ENCODE data around the gene RPS27L. TPM values are rescaled to one million over a fixed set of nuclear protein-coding genes. Genes with fewer than 3 reads are reported as not detected.
A peak's percentile ranks its signal among the peaks of the same experiment; 100 is the strongest.

The RPS27L gene
- total and polyA plus RNA-seq, 5 donors from 2014 or later: 94.0 to 422 (median 287) TPM

- ATAC-seq (ENCODE audit: low read depth in 2 of 2): no peak
- H3K36me3 ChIP-seq (ENCODE audit: control insufficient read depth, insufficient read depth, low read length): peaks cover 17% of the 10 kb centered on the region
- Mint-ChIP-seq H3K4me1 (peaks cover 19 to 41% (median 30%) of the 10 kb centered on the region in 4 donors), H3K4me3 (peak overlapping the region; percentile 84 to 100 (median 100)), H3K9me3 (peaks cover 0 to 2% (median 0%) of the 10 kb centered on the region in 7 donors), H3K27me3 (no peaks in the 10 kb centered on the region), H3K36me3 (peaks cover 12% of the 10 kb centered on the region), H3K27ac (peak overlapping the region in 2 of 3 donors; percentile 43 to 71)
- H3K27ac ChIP-seq (ENCODE audit: insufficient read depth, low read length, poor library complexity, severe bottlenecking): no peak overlapping the region
- no peaks in the 10 kb centered on the region for H3K27me3 ChIP-seq (ENCODE audit: control insufficient read depth, insufficient read depth, low read length)
- no peak for DNase-seq
- H3K9me3 ChIP-seq (ENCODE audit: control insufficient read depth in 2 of 2, low read length in 2 of 2): no peaks in the 10 kb centered on the region
- peak overlapping the region; percentile 93 for H3K4me3 ChIP-seq (ENCODE audit: low read depth, low read length)
- peaks cover 17% of the 10 kb centered on the region for H3K4me1 ChIP-seq (ENCODE audit: control insufficient read depth, insufficient read depth, low read length, poor library complexity, severe bottlenecking)
These were observed 1.8 kb downstream of the RPS27L start for GRCh38 chr15:63155486-63155885.

GRCh38 chr15:63151665-63152064 lies 5.6 kb downstream of the RPS27L start:
- Mint-ChIP-seq H3K36me3 (peaks cover 26% of the 10 kb centered on the region), H3K27me3 (no peaks in the 10 kb centered on the region), H3K4me1 (peaks cover 23 to 37% (median 34%) of the 10 kb centered on the region in 4 donors), H3K9me3 (no peaks in the 10 kb centered on the region), H3K4me3 (no peak overlapping the region), H3K27ac (no peak overlapping the region)
- peaks cover 11% of the 10 kb centered on the region for H3K4me1 ChIP-seq (ENCODE audit: control insufficient read depth, insufficient read depth, low read length, poor library complexity, severe bottlenecking)
- ATAC-seq (ENCODE audit: low read depth in 2 of 2) (no peak), DNase-seq (no peak)
- H3K27me3 ChIP-seq (ENCODE audit: control insufficient read depth, insufficient read depth, low read length): no peaks in the 10 kb centered on the region
- no peaks in the 10 kb centered on the region for H3K9me3 ChIP-seq (ENCODE audit: control insufficient read depth in 2 of 2, low read length in 2 of 2)
- H3K36me3 ChIP-seq (ENCODE audit: control insufficient read depth, insufficient read depth, low read length): peaks cover 26% of the 10 kb centered on the region
- H3K4me3 ChIP-seq (ENCODE audit: low read depth, low read length): no peak overlapping the region
- no peak overlapping the region for H3K27ac ChIP-seq (ENCODE audit: insufficient read depth, low read length, poor library complexity, severe bottlenecking)

GRCh38 chr15:63146684-63147083 lies 10.6 kb downstream of the RPS27L start:
- DNase-seq: no peak
- peaks cover 40% of the 10 kb centered on the region for H3K36me3 Mint-ChIP-seq
- no peak for ATAC-seq (ENCODE audit: low read depth in 2 of 2)
- H3K27me3 ChIP-seq (ENCODE audit: control insufficient read depth, insufficient read depth, low read length): no peaks in the 10 kb centered on the region
- no peaks in the 10 kb centered on the region for H3K27me3 Mint-ChIP-seq
- H3K4me1 Mint-ChIP-seq: peaks cover 5 to 16% (median 10%) of the 10 kb centered on the region in 4 donors
- no peak overlapping the region for H3K4me3 Mint-ChIP-seq
- no peaks in the 10 kb centered on the region for H3K9me3 Mint-ChIP-seq
- H3K4me1 ChIP-seq (ENCODE audit: control insufficient read depth, insufficient read depth, low read length, poor library complexity, severe bottlenecking): no peaks in the 10 kb centered on the region
- peak overlapping the region in 1 of 3 donors; percentile 61 for H3K27ac Mint-ChIP-seq
- peaks cover 17% of the 10 kb centered on the region for H3K36me3 ChIP-seq (ENCODE audit: control insufficient read depth, insufficient read depth, low read length)
- no peaks in the 10 kb centered on the region for H3K9me3 ChIP-seq (ENCODE audit: control insufficient read depth in 2 of 2, low read length in 2 of 2)
- no peak overlapping the region for H3K27ac ChIP-seq (ENCODE audit: insufficient read depth, low read length, poor library complexity, severe bottlenecking)
- no peak overlapping the region for H3K4me3 ChIP-seq (ENCODE audit: low read depth, low read length)

- Mint-ChIP-seq H3K36me3 (peaks cover 43% of the 10 kb centered on the region), H3K4me1 (peaks cover 9 to 17% (median 16%) of the 10 kb centered on the region in 4 donors), H3K4me3 (no peak overlapping the region), H3K9me3 (no peaks in the 10 kb centered on the region), H3K27me3 (no peaks in the 10 kb centered on the region), H3K27ac (no peak overlapping the region)
- Histone ChIP-seq H3K27ac (ENCODE audit: insufficient read depth, low read length, poor library complexity, severe bottlenecking) (no peak overlapping the region), H3K36me3 (ENCODE audit: control insufficient read depth, insufficient read depth, low read length) (peaks cover 13% of the 10 kb centered on the region), H3K27me3 (ENCODE audit: control insufficient read depth, insufficient read depth, low read length) (no peaks in the 10 kb centered on the region), H3K4me3 (ENCODE audit: low read depth, low read length) (no peak overlapping the region), H3K4me1 (ENCODE audit: control insufficient read depth, insufficient read depth, low read length, poor library complexity, severe bottlenecking) (no peaks in the 10 kb centered on the region), H3K9me3 (ENCODE audit: control insufficient read depth in 2 of 2, low read length in 2 of 2) (no peaks in the 10 kb centered on the region)
- ATAC-seq (ENCODE audit: low read depth in 2 of 2): no peak
- no peak for DNase-seq
These were observed 11.9 kb downstream of the RPS27L start for GRCh38 chr15:63145426-63145825.

GRCh38 chr15:63140936-63141335 lies 16.3 kb downstream of the RPS27L start:
- Mint-ChIP-seq H3K9me3 (no peaks in the 10 kb centered on the region), H3K27ac (no peak overlapping the region), H3K4me3 (no peak overlapping the region), H3K4me1 (peaks cover 7 to 15% (median 11%) of the 10 kb centered on the region in 4 donors), H3K27me3 (no peaks in the 10 kb centered on the region), H3K36me3 (peaks cover 29% of the 10 kb centered on the region)
- H3K4me3 ChIP-seq (ENCODE audit: low read depth, low read length): no peak overlapping the region
- ATAC-seq (ENCODE audit: low read depth in 2 of 2) (peak in 1 of 2 donors; percentile 52), DNase-seq (peak in 1 of 3 donors; percentile 30)
- H3K36me3 ChIP-seq (ENCODE audit: control insufficient read depth, insufficient read depth, low read length): peaks cover 3% of the 10 kb centered on the region
- no peak overlapping the region for H3K27ac ChIP-seq (ENCODE audit: insufficient read depth, low read length, poor library complexity, severe bottlenecking)
- H3K27me3 ChIP-seq (ENCODE audit: control insufficient read depth, insufficient read depth, low read length): no peaks in the 10 kb centered on the region
- no peaks in the 10 kb centered on the region for H3K4me1 ChIP-seq (ENCODE audit: control insufficient read depth, insufficient read depth, low read length, poor library complexity, severe bottlenecking)
- no peaks in the 10 kb centered on the region for H3K9me3 ChIP-seq (ENCODE audit: control insufficient read depth in 2 of 2, low read length in 2 of 2)

GRCh38 chr15:63136742-63137141 lies 20.5 kb downstream of the RPS27L start:
- no peaks in the 10 kb centered on the region for H3K27me3 ChIP-seq (ENCODE audit: control insufficient read depth, insufficient read depth, low read length)
- no peaks in the 10 kb centered on the region for H3K4me1 ChIP-seq (ENCODE audit: control insufficient read depth, insufficient read depth, low read length, poor library complexity, severe bottlenecking)
- Mint-ChIP-seq H3K4me3 (no peak overlapping the region), H3K36me3 (peaks cover 13% of the 10 kb centered on the region), H3K27me3 (no peaks in the 10 kb centered on the region), H3K4me1 (peaks cover 8 to 23% (median 17%) of the 10 kb centered on the region in 4 donors), H3K9me3 (no peaks in the 10 kb centered on the region), H3K27ac (no peak overlapping the region)
- no peaks in the 10 kb centered on the region for H3K36me3 ChIP-seq (ENCODE audit: control insufficient read depth, insufficient read depth, low read length)
- DNase-seq: no peak
- H3K27ac ChIP-seq (ENCODE audit: insufficient read depth, low read length, poor library complexity, severe bottlenecking): peak overlapping the region; percentile 38
- no peaks in the 10 kb centered on the region for H3K9me3 ChIP-seq (ENCODE audit: control insufficient read depth in 2 of 2, low read length in 2 of 2)
- H3K4me3 ChIP-seq (ENCODE audit: low read depth, low read length): no peak overlapping the region
- ATAC-seq (ENCODE audit: low read depth in 2 of 2): no peak

GRCh38 chr15:63135804-63136203 lies 21.5 kb downstream of the RPS27L start:
- H3K4me3 Mint-ChIP-seq: no peak overlapping the region
- Histone ChIP-seq H3K36me3 (ENCODE audit: control insufficient read depth, insufficient read depth, low read length) (peaks cover 6% of the 10 kb centered on the region), H3K4me1 (ENCODE audit: control insufficient read depth, insufficient read depth, low read length, poor library complexity, severe bottlenecking) (no peaks in the 10 kb centered on the region), H3K27ac (ENCODE audit: insufficient read depth, low read length, poor library complexity, severe bottlenecking) (peak overlapping the region; percentile 38), H3K4me3 (ENCODE audit: low read depth, low read length) (peak overlapping the region; percentile 6), H3K9me3 (ENCODE audit: control insufficient read depth in 2 of 2, low read length in 2 of 2) (no peaks in the 10 kb centered on the region), H3K27me3 (ENCODE audit: control insufficient read depth, insufficient read depth, low read length) (no peaks in the 10 kb centered on the region)
- DNase-seq (peak in 1 of 3 donors; percentile 64), ATAC-seq (ENCODE audit: low read depth in 2 of 2) (peak; percentile 79 to 84)
- H3K27me3 Mint-ChIP-seq: no peaks in the 10 kb centered on the region
- no peaks in the 10 kb centered on the region for H3K9me3 Mint-ChIP-seq
- peaks cover 7% of the 10 kb centered on the region for H3K36me3 Mint-ChIP-seq
- peak overlapping the region in 2 of 3 donors; percentile 4 to 45 for H3K27ac Mint-ChIP-seq
- H3K4me1 Mint-ChIP-seq: peaks cover 8 to 15% (median 12%) of the 10 kb centered on the region in 4 donors

- H3K36me3 ChIP-seq (ENCODE audit: control insufficient read depth, insufficient read depth, low read length): peaks cover 6% of the 10 kb centered on the region
- Mint-ChIP-seq H3K36me3 (peaks cover 7% of the 10 kb centered on the region), H3K27ac (peak overlapping the region in 2 of 3 donors; percentile 4 to 45), H3K27me3 (no peaks in the 10 kb centered on the region), H3K4me1 (peaks cover 8 to 15% (median 10%) of the 10 kb centered on the region in 4 donors), H3K4me3 (no peak overlapping the region), H3K9me3 (no peaks in the 10 kb centered on the region)
- no peaks in the 10 kb centered on the region for H3K9me3 ChIP-seq (ENCODE audit: control insufficient read depth in 2 of 2, low read length in 2 of 2)
- DNase-seq: no peak
- H3K4me3 ChIP-seq (ENCODE audit: low read depth, low read length): no peak overlapping the region
- peak in 1 of 2 donors; percentile 20 for ATAC-seq (ENCODE audit: low read depth in 2 of 2)
- peak overlapping the region; percentile 10 for H3K27ac ChIP-seq (ENCODE audit: insufficient read depth, low read length, poor library complexity, severe bottlenecking)
- no peaks in the 10 kb centered on the region for H3K4me1 ChIP-seq (ENCODE audit: control insufficient read depth, insufficient read depth, low read length, poor library complexity, severe bottlenecking)
- H3K27me3 ChIP-seq (ENCODE audit: control insufficient read depth, insufficient read depth, low read length): no peaks in the 10 kb centered on the region
These were observed 22.0 kb downstream of the RPS27L start for GRCh38 chr15:63135281-63135680.
